ENCODE measurements around the gene CHL1. TPM values are rescaled to one million over a fixed set of nuclear protein-coding genes. Genes with fewer than 3 reads are reported as not detected.

Gene CHL1
- polyA plus RNA-seq, 2 of the 4 experiments (the other 2 are of a cell fraction): 0.05 TPM; not detected in 1

GRCh38 chr3:427128-427527 is 230.6 kb downstream of the CHL1 start:
- ChIA-PET CTCF (no interaction called here), POLR2A (no interaction called here)
- FAIRE-seq (no peak), DNase-seq (ENCODE audit: low read depth in 1 of 2, low spot score in 1 of 2) (no peak), ATAC-seq (no peak)
- peak overlapping the region in 1 of 2 experiments; percentile 36; a peak in 1 of 6 replicates for H3K27ac ChIP-seq
- 15% methylated on average over 4 of the region's 4 CpGs for WGBS (ENCODE audit: missing lambda C conversion rate)
- H3K4me3 ChIP-seq: no peak overlapping the region
- H3K4me1 ChIP-seq: peaks cover 19% of the 10 kb centered on the region; the same call in 2 of the 3 replicates
- H3K4me2 ChIP-seq: no peak overlapping the region; the same call in 2 of the 3 replicates
- TF ChIP-seq CBX8 (IDR thresholded peaks at IDR 0.05) (no peak), MYC (IDR thresholded peaks at IDR 0.05; ENCODE audit: borderline replicate concordance, low read length) (no peak), NFE2L2 (conservative IDR thresholded peaks at IDR 0.05; ENCODE audit: low read length) (no peak), FOXS1 (CRISPR knock-in tag; IDR thresholded peaks at IDR 0.05) (no peak), RNF2 (IDR thresholded peaks at IDR 0.05; ENCODE audit: borderline replicate concordance, low read depth) (no peak), ELK1 (IDR thresholded peaks at IDR 0.05; ENCODE audit: low read depth, low read length) (no peak), HOXA7 (CRISPR knock-in tag; IDR thresholded peaks at IDR 0.05) (no peak), NR3C1 (IDR thresholded peaks at IDR 0.05) (no peak), JUN (IDR thresholded peaks at IDR 0.05) (no peak), ZC3H11A (IDR thresholded peaks at IDR 0.05) (no peak), PHF8 (IDR thresholded peaks at IDR 0.05; ENCODE audit: borderline replicate concordance, low read depth) (no peak), NPAS2 (CRISPR knock-in tag; IDR thresholded peaks at IDR 0.05; ENCODE audit: borderline replicate concordance) (no peak), FOSB (CRISPR knock-in tag; IDR thresholded peaks at IDR 0.05) (no peak), ZFP36 (IDR thresholded peaks at IDR 0.05; ENCODE audit: borderline replicate concordance, partially characterized antibody) (no peak), CHD2 (IDR thresholded peaks at IDR 0.05; ENCODE audit: low read length, partially characterized antibody) (no peak), BHLHE40 (IDR thresholded peaks at IDR 0.05; ENCODE audit: low read depth, low read length) (no peak)
- H3K9me3 ChIP-seq: no peaks in the 10 kb centered on the region

- FAIRE-seq: no peak
- ChIA-PET CTCF (no interaction called here), POLR2A (no interaction called here)
- ATAC-seq: no peak
- peaks cover 19% of the 10 kb centered on the region; the same call in 2 of the 3 replicates for H3K4me1 ChIP-seq
- DNase-seq (ENCODE audit: low read depth in 1 of 2, low spot score in 1 of 2): no peak
- no peak overlapping the region for H3K27ac ChIP-seq
- no peak overlapping the region for H3K4me3 ChIP-seq
- no peaks in the 10 kb centered on the region for H3K9me3 ChIP-seq
- TF ChIP-seq GATA3 (IDR thresholded peaks at IDR 0.05; ENCODE audit: borderline replicate concordance) (no peak), CBX2 (IDR thresholded peaks at IDR 0.05; ENCODE audit: borderline replicate concordance, low read depth) (no peak), NR3C1 (IDR thresholded peaks at IDR 0.05) (no peak), RFX5 (IDR thresholded peaks at IDR 0.05) (no peak), REST (IDR thresholded peaks at IDR 0.05) (no peak), ESRRA (IDR thresholded peaks at IDR 0.05; ENCODE audit: borderline replicate concordance, low read length) (no peak), PHF8 (IDR thresholded peaks at IDR 0.05; ENCODE audit: borderline replicate concordance, low read depth) (no peak), HES2 (IDR thresholded peaks at IDR 0.05) (no peak), ELK1 (IDR thresholded peaks at IDR 0.05; ENCODE audit: low read depth, low read length) (no peak), KDM5A (IDR thresholded peaks at IDR 0.05) (no peak), EHF (CRISPR knock-in tag; IDR thresholded peaks at IDR 0.05) (no peak), MYC (IDR thresholded peaks at IDR 0.05; ENCODE audit: borderline replicate concordance, low read length) (no peak)
- no peak overlapping the region for H3K4me2 ChIP-seq
- WGBS (ENCODE audit: missing lambda C conversion rate): 39% methylated on average over 4 of the region's 4 CpGs
These were observed 233.6 kb downstream of the CHL1 start for GRCh38 chr3:430186-430585.

All from A549 (cell line).